Daoy (cell line): ENCODE data around the gene OSBPL2. TPM values are rescaled to one million over a fixed set of nuclear protein-coding genes. Genes with fewer than 3 reads are reported as not detected.

Experiments
- DNase-seq: peaks from one replicate; pipeline ENCODE4 v3.0.0-alpha.2; 2015; ENCODE audit warnings: low read depth
- total RNA-seq: library from RNA; depleted of rRNA; stranded (reverse); fragments of >200 nt; shearing (Covaris generic); gene quantifications from 2 replicates; pipeline ENCODE4 v1.2.3, GENCODE V29; 2014

Gene OSBPL2
- total RNA-seq, 1 experiment from 2014 or later, result 10.2 TPM

DNA sequence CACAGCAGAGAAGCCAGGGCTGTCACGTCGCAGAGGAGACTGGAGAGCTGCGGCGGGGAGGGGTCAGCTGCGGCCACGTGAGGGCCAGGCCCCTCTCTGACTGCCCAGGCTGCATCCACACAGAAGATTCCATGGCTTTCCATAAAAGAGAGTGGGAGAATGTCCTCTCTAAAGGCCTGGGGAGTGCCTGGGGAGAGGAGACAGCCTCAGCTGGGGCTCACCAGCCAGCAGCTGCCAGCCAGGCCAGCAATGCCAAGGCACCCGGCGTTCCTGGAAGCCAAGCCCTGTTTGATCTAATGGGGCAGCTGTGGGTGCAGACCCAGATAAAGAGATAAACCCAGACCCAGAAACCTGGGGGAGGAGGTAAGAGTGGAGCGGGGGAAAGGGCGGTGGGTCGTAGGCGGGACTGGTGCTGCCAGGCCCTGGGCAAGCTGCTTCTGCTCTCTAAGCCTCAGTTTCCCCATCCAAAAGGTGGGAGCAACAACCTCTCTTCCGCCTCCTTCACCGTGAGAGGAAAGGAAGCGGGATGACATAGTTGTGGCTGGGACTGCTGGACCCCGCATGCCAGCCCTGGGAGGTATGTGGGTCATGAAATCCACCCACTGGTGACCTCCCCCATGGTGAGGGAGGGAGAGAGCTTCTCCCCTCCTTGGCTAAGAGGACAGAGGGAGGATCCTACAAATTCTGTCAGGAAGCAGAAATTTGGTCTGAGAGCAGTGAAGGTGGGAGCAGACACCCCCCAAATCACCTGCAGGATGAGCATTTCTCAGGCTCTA lies 3.1 kb upstream of the OSBPL2 start:
- DNase-seq, result no peak

- no peak for DNase-seq
Observed at GRCh38 chr20:62235777-62236157, 2.6 kb upstream of the OSBPL2 start.

GRCh38 chr20:62236200-62236599 lies 2.1 kb upstream of the OSBPL2 start:
- DNase-seq, result no peak

- DNase-seq, result no peak
Observed at GRCh38 chr20:62236766-62237513, 1.4 kb upstream of the OSBPL2 start.

DNA sequence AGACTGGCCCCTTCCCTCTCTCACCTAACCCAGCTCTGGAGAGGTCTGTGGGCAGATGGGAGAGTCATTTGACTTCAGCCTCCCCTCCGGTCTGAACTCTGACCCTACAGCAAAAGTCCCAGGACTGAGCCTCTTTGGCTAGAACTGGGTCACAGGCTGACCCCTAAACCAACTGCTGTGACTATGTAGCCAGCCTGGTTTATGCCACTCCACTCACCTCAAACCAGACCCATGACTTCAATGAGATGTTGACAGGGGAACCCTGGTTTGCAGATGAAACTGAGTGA lies 864 bp upstream of the OSBPL2 start:
- no peak for DNase-seq

DNA sequence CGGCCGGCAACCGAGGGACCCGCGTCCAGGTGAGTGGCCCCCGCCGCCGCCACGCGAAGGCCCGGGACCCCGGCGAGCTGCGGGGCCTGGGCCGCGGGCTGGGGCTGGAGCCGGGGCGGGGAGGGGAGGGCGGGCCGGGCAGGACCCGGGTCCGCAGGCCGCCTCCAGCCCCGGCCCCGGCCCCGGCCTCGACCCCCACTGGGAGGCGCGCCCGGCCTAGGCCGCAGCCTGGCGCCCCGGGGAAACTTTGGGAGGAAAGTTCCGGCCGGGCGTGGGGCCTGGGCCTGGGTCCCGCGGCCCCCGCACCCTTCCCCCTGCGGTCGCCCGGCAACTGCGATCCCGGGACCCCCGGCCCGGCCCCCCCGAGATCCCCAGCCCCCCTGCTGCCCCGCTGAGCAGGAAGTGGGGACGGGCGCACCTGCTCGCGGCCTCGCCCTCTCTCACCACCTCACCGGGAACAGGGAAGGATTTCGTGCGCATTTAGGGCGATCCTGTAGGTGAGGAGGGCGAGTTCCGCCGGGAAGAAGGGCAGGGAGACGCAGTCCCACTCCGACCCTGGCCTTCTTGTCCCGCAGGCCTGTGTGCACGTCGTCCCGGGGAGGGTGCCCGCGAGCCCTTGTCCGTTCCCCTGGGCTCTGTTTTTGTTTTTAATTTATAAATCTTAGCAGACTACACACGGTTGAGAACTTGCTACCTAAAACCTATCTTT lies 402 bp downstream of the OSBPL2 start:
- DNase-seq, result no peak

GRCh38 chr20:62239278-62239879 lies 1.1 kb downstream of the OSBPL2 start:
- DNase-seq, result no peak

GRCh38 chr20:62240020-62240685 lies 1.8 kb downstream of the OSBPL2 start:
- DNase-seq, result no peak

DNA sequence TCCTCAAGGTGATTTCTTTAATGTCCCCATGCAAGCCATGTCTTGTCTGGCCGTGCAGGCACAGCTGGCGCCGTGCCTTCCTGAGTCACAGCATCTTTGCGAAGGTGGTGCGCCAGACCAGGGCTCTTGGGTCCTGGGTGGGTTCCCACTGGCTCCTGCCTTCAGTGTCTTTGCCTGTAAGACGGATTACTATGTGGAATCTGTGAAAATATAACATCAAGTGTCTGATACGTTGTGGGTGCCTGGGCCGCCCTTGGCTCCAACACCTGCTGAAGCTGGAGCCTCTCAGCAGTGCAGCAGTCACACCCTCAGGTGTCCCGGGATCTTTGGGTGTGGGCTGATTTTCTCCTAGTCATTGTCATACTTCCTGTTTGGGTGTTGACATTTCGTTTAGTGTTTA lies 3.2 kb downstream of the OSBPL2 start:
- no peak for DNase-seq

DNA sequence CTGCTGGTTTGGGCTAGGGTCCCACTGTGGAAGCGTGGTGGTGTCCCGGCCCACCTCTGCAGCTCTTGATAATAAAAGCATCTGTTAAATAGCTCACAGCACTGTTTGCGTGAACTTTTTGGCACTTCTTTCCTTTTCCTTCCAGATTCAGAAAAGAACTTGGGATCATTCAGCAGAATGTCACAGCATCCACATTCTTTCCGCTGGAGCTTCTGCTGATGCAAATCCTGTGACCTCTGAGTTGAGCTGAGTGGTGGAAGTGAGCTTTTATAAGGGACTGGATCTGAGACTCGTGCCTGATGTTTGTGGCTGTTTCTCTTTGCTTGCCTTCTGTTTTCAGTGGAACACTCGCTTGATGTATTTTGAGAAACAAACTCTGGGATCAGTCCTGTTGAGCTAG lies 3.9 kb downstream of the OSBPL2 start:
- DNase-seq, result no peak

DNA sequence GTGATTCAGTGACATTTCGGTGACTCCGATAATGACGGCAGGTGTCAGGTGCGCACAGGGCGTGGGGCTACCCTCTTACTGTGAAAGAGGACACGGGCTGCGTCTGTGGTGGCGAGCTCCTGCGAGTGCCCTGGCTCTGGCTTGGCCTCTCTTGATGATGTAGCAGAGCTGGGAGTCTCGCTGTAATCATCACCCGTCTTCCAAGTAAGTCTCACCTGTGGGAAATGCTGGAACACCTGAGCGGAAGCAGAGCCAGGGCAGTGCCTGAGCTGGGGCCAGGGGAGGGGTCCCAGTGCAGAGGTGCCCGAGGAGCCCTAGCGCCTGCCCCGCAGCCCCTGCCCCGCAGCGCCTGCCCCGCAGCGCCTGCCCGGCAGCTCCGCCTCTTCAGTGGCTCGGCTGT lies 4.8 kb downstream of the OSBPL2 start:
- DNase-seq, result no peak

DNA sequence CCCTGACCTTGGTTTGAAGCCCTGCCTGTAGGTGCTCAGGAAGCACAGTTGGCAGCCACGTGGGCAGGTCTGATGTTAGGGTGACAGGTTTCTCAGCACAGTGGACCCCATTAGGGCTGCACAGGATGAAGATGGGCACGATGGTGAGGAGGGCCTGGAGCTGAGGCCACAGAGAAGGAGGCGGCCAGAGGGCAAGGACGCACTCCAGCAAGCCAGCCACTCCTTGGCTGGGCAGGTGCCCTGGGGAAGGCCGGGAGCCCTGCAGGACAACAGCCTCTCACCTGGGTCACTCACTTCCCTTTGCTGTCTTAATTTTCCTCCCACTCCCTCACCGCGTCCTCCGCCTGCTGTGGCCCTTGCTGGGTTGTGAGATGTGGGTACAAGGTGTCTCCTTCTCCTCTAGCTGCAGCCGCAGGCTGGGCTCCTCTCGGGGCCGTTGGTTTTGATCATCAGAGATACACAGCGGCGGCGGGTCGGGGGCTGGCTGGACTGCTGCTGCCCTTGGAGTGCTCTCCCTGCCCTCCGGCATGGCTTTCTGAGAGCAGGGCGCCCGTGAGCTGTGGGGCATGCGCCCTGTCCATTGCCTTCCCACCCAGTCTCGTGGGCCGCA lies 5.7 kb downstream of the OSBPL2 start:
- no peak for DNase-seq

- DNase-seq, result no peak
Observed at GRCh38 chr20:62244644-62245108, 6.4 kb downstream of the OSBPL2 start.

DNA sequence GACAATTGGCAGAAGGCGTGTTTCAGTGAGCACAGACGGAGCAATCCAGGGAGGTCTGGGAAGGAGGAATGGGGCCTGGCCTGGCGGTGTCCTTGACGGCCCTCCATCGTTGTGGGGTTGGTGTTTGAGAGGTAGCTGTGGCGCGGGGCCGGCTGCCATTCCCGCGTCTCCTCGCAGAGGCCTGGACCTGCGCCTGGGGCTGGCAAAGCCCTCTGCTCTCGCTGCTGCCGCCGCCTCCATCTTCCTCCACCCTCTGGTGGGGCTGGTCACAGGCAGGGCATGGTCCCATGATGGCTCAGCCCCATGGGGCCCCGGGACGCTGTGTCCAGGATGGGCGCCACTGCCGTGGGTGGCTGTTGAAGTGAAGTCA lies 7.6 kb downstream of the OSBPL2 start:
- DNase-seq, result no peak

- DNase-seq, result no peak
Observed at GRCh38 chr20:62246431-62246830, 8.1 kb downstream of the OSBPL2 start.

GRCh38 chr20:62246872-62247652 lies 8.7 kb downstream of the OSBPL2 start:
- DNase-seq, result no peak

- no peak for DNase-seq
Observed at GRCh38 chr20:62248890-62249560, 10.7 kb downstream of the OSBPL2 start.

GRCh38 chr20:62252342-62252966 lies 14.1 kb downstream of the OSBPL2 start:
- peak; percentile 56 for DNase-seq

GRCh38 chr20:62253398-62253797 lies 15.1 kb downstream of the OSBPL2 start:
- no peak for DNase-seq
